SK-N-SH (cell line): ENCODE data around the gene GPM6B. TPM values are rescaled to one million over a fixed set of nuclear protein-coding genes. Genes with fewer than 3 reads are reported as not detected.

Experiments
- CTCF ChIA-PET: fragments of 300-600, 350-600 bp; formaldehyde crosslinking; extraction: SDS; loops from one replicate; lab custom pipeline; 2021; lab: Yijun Ruan, JAX
- POLR2A ChIA-PET: fragments of 350-600 bp; sonication (Branson Sonifier 250); formaldehyde crosslinking; extraction: SDS; loops from one replicate; lab custom pipeline; 2020; ENCODE audit warnings: antibody characterized with exemption, inconsistent platforms; lab: Yijun Ruan, JAX
- DNase-seq: peaks from one replicate; pipeline ENCODE4 v3.0.0; 2012
- H2AFZ ChIP-seq: fragments of 200-600 bp; sonication (generic); 2 replicates; pipeline ENCODE4 v1.8.1; 2016; ENCODE audit warnings: antibody characterized with exemption, mild to moderate bottlenecking, low read depth
- H3F3A ChIP-seq: fragments of 200-600 bp; sonication (generic); replicated peaks from 2 replicates; pipeline ENCODE3; 2016; ENCODE audit warnings: antibody characterized with exemption, mild to moderate bottlenecking; ENCODE audit not compliant: insufficient read depth
- H3K27ac ChIP-seq, 2 experiments: fragments of 200-500 bp in 1 of 2; fragments of 200-600 bp in 1 of 2; sonication (Bioruptor generic) in 1 of 2; sonication (generic), shearing (Covaris generic) in 1 of 2; 2 replicates each; pipeline versions ENCODE4 v1.5.1 to v1.6.1; 2014 to 2016; ENCODE audit warnings: low read depth in 2 of 2, inconsistent platforms in 1 of 2, low read length in 1 of 2, mild to moderate bottlenecking in 1 of 2, mixed read lengths in 1 of 2
- H3K27me3 ChIP-seq: fragments of 200-600 bp; sonication (generic), shearing (Covaris generic); 2 replicates; pipeline ENCODE4 v1.6.1; 2016; ENCODE audit warnings: mixed run types; ENCODE audit not compliant: insufficient read depth
- H3K36me3 ChIP-seq, 2 experiments: fragments of 200-500 bp in 1 of 2; fragments of 200-600 bp in 1 of 2; sonication (Bioruptor generic) in 1 of 2; sonication (generic) in 1 of 2; replicated peaks in 1 of 2; 2 replicates each; pipeline versions ENCODE3 to v1.5.1; 2014 to 2016; ENCODE audit warnings: low read length in 1 of 2, mild to moderate bottlenecking in 1 of 2; ENCODE audit not compliant: insufficient read depth in 2 of 2, control insufficient read depth in 1 of 2
- H3K4me1 ChIP-seq, 2 experiments: fragments of 200-500 bp in 1 of 2; fragments of 200-600 bp in 1 of 2; sonication (Bioruptor generic) in 1 of 2; sonication (generic), shearing (Covaris generic) in 1 of 2; 2 replicates each; pipeline versions ENCODE4 v1.5.1 to v1.6.1; 2014 to 2016; ENCODE audit warnings: low read depth in 1 of 2, low read length in 1 of 2, mixed run types in 1 of 2; ENCODE audit not compliant: insufficient read depth in 2 of 2, control insufficient read depth in 1 of 2
- H3K4me2 ChIP-seq: fragments of 200-600 bp; sonication (generic), shearing (Covaris generic); 2 replicates; pipeline ENCODE4 v1.6.1; 2017; ENCODE audit warnings: mixed run types
- H3K4me3 ChIP-seq, 2 experiments: fragments of 200-500 bp in 1 of 2; fragments of 200-600 bp in 1 of 2; sonication (Bioruptor generic) in 1 of 2; sonication (generic), shearing (Covaris generic) in 1 of 2; 2 replicates each; pipeline versions ENCODE4 v1.5.1 to v1.8.1; 2014 to 2016; ENCODE audit warnings: low read depth in 2 of 2, inconsistent platforms in 1 of 2, low read length in 1 of 2, mild to moderate bottlenecking in 1 of 2, mixed read lengths in 1 of 2, moderate library complexity in 1 of 2
- H3K79me2 ChIP-seq: fragments of 200-600 bp; sonication (generic); 2 replicates; pipeline ENCODE4 v1.8.1; 2017; ENCODE audit warnings: mild to moderate bottlenecking; ENCODE audit not compliant: insufficient read depth
- H3K9ac ChIP-seq: fragments of 200-600 bp; sonication (generic); 2 replicates; pipeline ENCODE4 v1.6.1; 2017; ENCODE audit warnings: mixed run types
- H3K9me2 ChIP-seq: fragments of 200-600 bp; sonication (generic); 2 replicates; pipeline ENCODE4 v1.6.1; 2017; ENCODE audit warnings: mixed run types
- H3K9me3 ChIP-seq: fragments of 200-600 bp; sonication (generic); 2 replicates; pipeline ENCODE4 v1.6.1; 2017; ENCODE audit warnings: mixed run types, mild to moderate bottlenecking, moderate library complexity
- H4K20me1 ChIP-seq: fragments of 200-600 bp; sonication (generic); 2 replicates; pipeline ENCODE4 v1.6.1; 2017; ENCODE audit warnings: mild to moderate bottlenecking, mixed run types; ENCODE audit not compliant: insufficient read depth
- EP300 ChIP-seq, 2 experiments: IDR thresholded peaks; 2 replicates each; pipeline versions ENCODE4 v1.4.0 to v1.6.1; 2012; ENCODE audit warnings: borderline replicate concordance in 1 of 2, low read depth in 1 of 2, low read length in 1 of 2
- FOXJ3 ChIP-seq: sonication (generic); formaldehyde crosslinking; IDR thresholded peaks from 2 replicates; pipeline ENCODE4 v1.5.1; 2020; ENCODE audit warnings: mild to moderate bottlenecking, missing genetic modification reagents
- JUND ChIP-seq: IDR thresholded peaks from 2 replicates; pipeline ENCODE4 v1.4.0; 2012
- MAX ChIP-seq: IDR thresholded peaks from 2 replicates; pipeline ENCODE4 v1.4.0; 2012; ENCODE audit warnings: low read depth
- NRF1 ChIP-seq: IDR thresholded peaks from 2 replicates; pipeline ENCODE4 v1.6.1; 2012; ENCODE audit warnings: low read depth, mild to moderate bottlenecking, low read length
- POLR2AphosphoS5 ChIP-seq: IDR thresholded peaks from 2 replicates; pipeline ENCODE4 v1.6.1; 2012; ENCODE audit warnings: low read depth, low read length
- RAD21 ChIP-seq: IDR thresholded peaks from 2 replicates; pipeline ENCODE4 v1.6.1; 2012; ENCODE audit warnings: mild to moderate bottlenecking, low read length
- RCOR1 ChIP-seq: fragments of 150-350 bp; IDR thresholded peaks from 2 replicates; pipeline ENCODE4 v1.6.1; 2017; ENCODE audit warnings: antibody characterized with exemption, low read length
- RXRA ChIP-seq: IDR thresholded peaks from 2 replicates; pipeline ENCODE4 v1.4.0; 2012; ENCODE audit warnings: low read depth, mild to moderate bottlenecking, borderline replicate concordance
- SMC3 ChIP-seq: IDR thresholded peaks from 2 replicates; pipeline ENCODE4 v1.6.1; 2012; ENCODE audit warnings: low read depth, low read length, improper control_type of control experiment
- WGBS: methylation state at CpG from one replicate; pipeline ENCODE4 v1.1.6; 2017; ENCODE audit warnings: low lambda C conversion rate; 5-methylcytosine and 5-hydroxymethylcytosine counted together
- polyA plus RNA-seq, 3 experiments: library from polyadenylated mRNA; depleted of rRNA; stranded (reverse); fragments of >200 nt; gene quantifications; 2 replicates each; pipeline ENCODE4 v1.2.3, GENCODE V29; 2012
- TF ChIP-seq, protein P1 (sequence below): IDR thresholded peaks from 2 replicates; pipeline ENCODE4 v1.4.0; 2012; ENCODE audit warnings: low read depth, borderline replicate concordance
- TF ChIP-seq, protein P2 (sequence below): fragments of 150-350 bp; IDR thresholded peaks from 2 replicates; pipeline ENCODE4 v1.6.1; 2016; ENCODE audit warnings: mild to moderate bottlenecking, low read depth, low read length
- TF ChIP-seq, protein P3 (sequence below): fragments of 150-350 bp; IDR thresholded peaks from 2 replicates; pipeline ENCODE4 v1.6.1; 2017; ENCODE audit warnings: antibody characterized with exemption, low read length, low read depth, borderline replicate concordance

Gene GPM6B
- polyA plus RNA-seq, 1 of the 3 experiments (the other 2 are of a cell fraction), result 1.2 TPM

GRCh38 chrX:13759152-13759718, 57.7 kb downstream of the GPM6B start:
- H4K20me1 ChIP-seq, result no peaks in the 10 kb centered on the region
- no peak for DNase-seq
- ChIA-PET POLR2A (no interaction called here), CTCF (no interaction called here)
- H2AFZ ChIP-seq, result no peak overlapping the region
- H3K9ac ChIP-seq, result no peak overlapping the region
- peaks cover 3% of the 10 kb centered on the region for H3F3A ChIP-seq
- H3K4me3 ChIP-seq, result no peak overlapping the region
- no peak for TF ChIP-seq SMC3
- no peak overlapping the region for H3K27ac ChIP-seq
- 93% methylated on average over 8 of the region's 8 CpGs for WGBS
- no peaks in the 10 kb centered on the region for H3K79me2 ChIP-seq
- H3K27me3 ChIP-seq, result no peaks in the 10 kb centered on the region
- peaks cover 62 to 85% of the 10 kb centered on the region in 2 experiments for H3K36me3 ChIP-seq
- peaks cover 0 to 2% of the 10 kb centered on the region in 2 experiments; a peak in 1 of 4 replicates for H3K4me1 ChIP-seq
- no peak overlapping the region for H3K4me2 ChIP-seq
- no peaks in the 10 kb centered on the region for H3K9me2 ChIP-seq
- H3K9me3 ChIP-seq, result no peaks in the 10 kb centered on the region

DNA sequence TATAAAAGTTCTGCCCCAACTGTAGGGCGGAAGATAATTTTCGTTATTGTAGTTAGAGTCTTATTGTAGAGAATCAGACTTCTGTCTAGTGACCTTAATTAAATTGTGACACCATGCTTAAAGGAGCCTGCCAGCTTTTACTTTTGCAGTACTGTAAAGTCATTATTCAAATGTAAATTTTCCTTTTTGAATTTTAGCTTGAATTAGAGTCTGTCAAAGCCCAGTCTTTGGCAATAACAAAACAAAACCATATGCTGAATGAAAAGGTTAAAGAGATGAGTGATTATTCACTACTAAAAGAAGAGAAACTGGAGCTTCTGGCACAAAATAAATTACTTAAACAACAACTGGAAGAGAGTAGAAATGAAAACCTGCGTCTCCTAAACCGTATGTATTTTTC, 60.5 kb downstream of the GPM6B start:
- H3K9me2 ChIP-seq, result no peaks in the 10 kb centered on the region
- TF ChIP-seq, protein P1, sequence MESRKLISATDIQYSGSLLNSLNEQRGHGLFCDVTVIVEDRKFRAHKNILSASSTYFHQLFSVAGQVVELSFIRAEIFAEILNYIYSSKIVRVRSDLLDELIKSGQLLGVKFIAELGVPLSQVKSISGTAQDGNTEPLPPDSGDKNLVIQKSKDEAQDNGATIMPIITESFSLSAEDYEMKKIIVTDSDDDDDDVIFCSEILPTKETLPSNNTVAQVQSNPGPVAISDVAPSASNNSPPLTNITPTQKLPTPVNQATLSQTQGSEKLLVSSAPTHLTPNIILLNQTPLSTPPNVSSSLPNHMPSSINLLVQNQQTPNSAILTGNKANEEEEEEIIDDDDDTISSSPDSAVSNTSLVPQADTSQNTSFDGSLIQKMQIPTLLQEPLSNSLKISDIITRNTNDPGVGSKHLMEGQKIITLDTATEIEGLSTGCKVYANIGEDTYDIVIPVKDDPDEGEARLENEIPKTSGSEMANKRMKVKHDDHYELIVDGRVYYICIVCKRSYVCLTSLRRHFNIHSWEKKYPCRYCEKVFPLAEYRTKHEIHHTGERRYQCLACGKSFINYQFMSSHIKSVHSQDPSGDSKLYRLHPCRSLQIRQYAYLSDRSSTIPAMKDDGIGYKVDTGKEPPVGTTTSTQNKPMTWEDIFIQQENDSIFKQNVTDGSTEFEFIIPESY, result no peak
- TF ChIP-seq RXRA (no peak), EP300 (IDR thresholded peaks at IDR 0.05; ENCODE audit: borderline replicate concordance in 1 of 2, low read depth in 1 of 2, low read length in 1 of 2) (no peak), POLR2AphosphoS5 (no peak), FOXJ3 (CRISPR knock-in tag) (no peak), JUND (no peak), NRF1 (no peak), RAD21 (no peak), MAX (no peak), RCOR1 (no peak)
- TF ChIP-seq, protein P2, sequence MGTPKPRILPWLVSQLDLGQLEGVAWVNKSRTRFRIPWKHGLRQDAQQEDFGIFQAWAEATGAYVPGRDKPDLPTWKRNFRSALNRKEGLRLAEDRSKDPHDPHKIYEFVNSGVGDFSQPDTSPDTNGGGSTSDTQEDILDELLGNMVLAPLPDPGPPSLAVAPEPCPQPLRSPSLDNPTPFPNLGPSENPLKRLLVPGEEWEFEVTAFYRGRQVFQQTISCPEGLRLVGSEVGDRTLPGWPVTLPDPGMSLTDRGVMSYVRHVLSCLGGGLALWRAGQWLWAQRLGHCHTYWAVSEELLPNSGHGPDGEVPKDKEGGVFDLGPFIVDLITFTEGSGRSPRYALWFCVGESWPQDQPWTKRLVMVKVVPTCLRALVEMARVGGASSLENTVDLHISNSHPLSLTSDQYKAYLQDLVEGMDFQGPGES, result no peak
- TF ChIP-seq, protein P3, sequence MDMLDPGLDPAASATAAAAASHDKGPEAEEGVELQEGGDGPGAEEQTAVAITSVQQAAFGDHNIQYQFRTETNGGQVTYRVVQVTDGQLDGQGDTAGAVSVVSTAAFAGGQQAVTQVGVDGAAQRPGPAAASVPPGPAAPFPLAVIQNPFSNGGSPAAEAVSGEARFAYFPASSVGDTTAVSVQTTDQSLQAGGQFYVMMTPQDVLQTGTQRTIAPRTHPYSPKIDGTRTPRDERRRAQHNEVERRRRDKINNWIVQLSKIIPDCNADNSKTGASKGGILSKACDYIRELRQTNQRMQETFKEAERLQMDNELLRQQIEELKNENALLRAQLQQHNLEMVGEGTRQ, result no peak
- peaks cover 3% of the 10 kb centered on the region for H3F3A ChIP-seq
- H3K79me2 ChIP-seq, result no peaks in the 10 kb centered on the region
- no peak overlapping the region for H3K4me2 ChIP-seq
- no peaks in the 10 kb centered on the region for H3K27me3 ChIP-seq
- ChIA-PET CTCF (no interaction called here), POLR2A (no interaction called here)
- WGBS, result 95% methylated on average over 4 of the region's 4 CpGs
- H3K9ac ChIP-seq, result no peak overlapping the region
- no peak overlapping the region for H3K27ac ChIP-seq
- no peak overlapping the region for H3K4me3 ChIP-seq
- H3K4me1 ChIP-seq, result 0 out of 4 replicates have a peak, but pooled peaks cover 0 to 2% of the 10 kb centered on the region in 2 experiments
- H3K36me3 ChIP-seq, result peaks cover 61 to 80% of the 10 kb centered on the region in 2 experiments
- DNase-seq, result no peak
- H3K9me3 ChIP-seq, result no peaks in the 10 kb centered on the region
- no peaks in the 10 kb centered on the region for H4K20me1 ChIP-seq
- H2AFZ ChIP-seq, result no peak overlapping the region
